Measurements from ENCODE around the gene PROB1. TPM values are rescaled to one million over a fixed set of nuclear protein-coding genes. Genes with fewer than 3 reads are reported as not detected.

Gene PROB1
- total RNA-seq, 3 donors from 2014 or later = 0.58 to 0.98 (median 0.94) TPM

GRCh38 chr5:139399501-139400121, 4.7 kb upstream of the PROB1 start:
- intact Hi-C loops (cut with DNase I, micrococcal nuclease) = no loop called here

GRCh38 chr5:139397921-139398320, 3.0 kb upstream of the PROB1 start:
- intact Hi-C loops (cut with DNase I, micrococcal nuclease) = no loop called here
- no peak for ATAC-seq

More at GRCh38 chr5:139399501-139400121, 4.7 kb upstream of the PROB1 start:
- Histone ChIP-seq H3K9me3 (no peaks in the 10 kb centered on the region), H3K4me1 (ENCODE audit: low read depth) (peaks cover 14% of the 10 kb centered on the region), H3K4me3 (no peak overlapping the region), H3K36me3 (ENCODE audit: low read depth) (no peaks in the 10 kb centered on the region)
- no peak for TF ChIP-seq CTCF (IDR thresholded peaks at IDR 0.05)
- ATAC-seq (no peak), DNase-seq (no peak)

GRCh38 chr5:139396691-139397090, 1.8 kb upstream of the PROB1 start:
- Histone ChIP-seq H3K4me3 (no peak overlapping the region), H3K36me3 (ENCODE audit: low read depth) (no peaks in the 10 kb centered on the region), H3K9me3 (no peaks in the 10 kb centered on the region), H3K4me1 (ENCODE audit: low read depth) (peaks cover 24% of the 10 kb centered on the region)
- DNase-seq (no peak), ATAC-seq (no peak)
- intact Hi-C loops (cut with DNase I, micrococcal nuclease) = no loop called here
- no peak for TF ChIP-seq CTCF (IDR thresholded peaks at IDR 0.05)

More at GRCh38 chr5:139397921-139398320, 3.0 kb upstream of the PROB1 start:
- Histone ChIP-seq H3K9me3 (no peaks in the 10 kb centered on the region), H3K4me1 (ENCODE audit: low read depth) (peaks cover 16% of the 10 kb centered on the region), H3K36me3 (ENCODE audit: low read depth) (no peaks in the 10 kb centered on the region), H3K4me3 (no peak overlapping the region)
- no peak for TF ChIP-seq CTCF (IDR thresholded peaks at IDR 0.05)
- no peak for DNase-seq

- Histone ChIP-seq H3K36me3 (ENCODE audit: low read depth) (no peaks in the 10 kb centered on the region), H3K9me3 (no peaks in the 10 kb centered on the region), H3K4me3 (no peak overlapping the region), H3K4me1 (ENCODE audit: low read depth) (peaks cover 30% of the 10 kb centered on the region)
- DNase-seq = no peak
- TF ChIP-seq CTCF (IDR thresholded peaks at IDR 0.05) = no peak
- intact Hi-C loops (cut with DNase I, micrococcal nuclease) = no loop called here
- no peak for ATAC-seq
These were observed 1.1 kb upstream of the PROB1 start for GRCh38 chr5:139395844-139396640.

GRCh38 chr5:139394123-139394653, 716 bp downstream of the PROB1 start:
- ATAC-seq (peak; percentile 14), DNase-seq (peak; percentile 60 to 77 (median 75))
- Histone ChIP-seq H3K4me1 (ENCODE audit: low read depth) (peaks cover 37% of the 10 kb centered on the region), H3K9me3 (no peaks in the 10 kb centered on the region), H3K4me3 (no peak overlapping the region), H3K36me3 (ENCODE audit: low read depth) (no peaks in the 10 kb centered on the region)
- peak; percentile 47 for TF ChIP-seq CTCF (IDR thresholded peaks at IDR 0.05)
- intact Hi-C loops (cut with DNase I, micrococcal nuclease) = no loop called here

Data from mucosa of descending colon (tissue), 3 donors.